ENCODE data around the gene RAC3. TPM values are rescaled to one million over a fixed set of nuclear protein-coding genes. Genes with fewer than 3 reads are reported as not detected.
A peak's percentile ranks its signal among the peaks of the same experiment; 100 is the strongest.

The RAC3 gene
- total and polyA plus RNA-seq, 8 donors = 0.97 to 12.6 (median 2.5) TPM

GRCh38 chr17:82029990-82030469 is 1.4 kb upstream of the RAC3 start:
- no peaks in the 10 kb centered on the region for H3K36me3 ChIP-seq
- H3K4me1 ChIP-seq = peaks cover 4 to 5% (median 4%) of the 10 kb centered on the region in 3 donors
- H3K4me3 ChIP-seq = no peak overlapping the region
- ATAC-seq (peak in 3 of 4 donors; percentile 2 to 20 (median 13)), DNase-seq (no peak), FAIRE-seq (no peak)
- 60 to 66% methylated on average over 26 to 31 of the region's 31 CpGs for WGBS, 2 donors
- H3K9me3 ChIP-seq = no peaks in the 10 kb centered on the region
- no peak for TF ChIP-seq CTCF (IDR thresholded peaks at IDR 0.05)
- intact Hi-C loops (cut with DNase I) = loop anchor here (5.0 to 10.0 kb wide), 2 partner anchors 125 to 127 kb away; no protein-coding TSS in a partner anchor
- no peaks in the 10 kb centered on the region for H3K27me3 ChIP-seq
- no peak overlapping the region for H3K27ac ChIP-seq

GRCh38 chr17:82030470-82031302 is 792 bp upstream of the RAC3 start:
- peak overlapping the region; percentile 15 to 58 (median 32) for H3K4me3 ChIP-seq

GRCh38 chr17:82031885-82032627 is 578 bp downstream of the RAC3 start:
- FAIRE-seq (no peak), ATAC-seq (peak; percentile 30 to 65 (median 50)), DNase-seq (peak in 3 of 6 donors; percentile 61 to 82 (median 79))
- Histone ChIP-seq H3K27me3 (no peaks in the 10 kb centered on the region), H3K4me3 (peak overlapping the region in 3 of 4 donors; percentile 12 to 46 (median 42)), H3K4me1 (peaks cover 4 to 13% (median 5%) of the 10 kb centered on the region in 3 donors), H3K27ac (no peak overlapping the region), H3K36me3 (no peaks in the 10 kb centered on the region), H3K9me3 (no peaks in the 10 kb centered on the region)
- intact Hi-C loops (cut with DNase I) = no loop called here
- no peak for TF ChIP-seq CTCF (IDR thresholded peaks at IDR 0.05)
- 11 to 20% methylated on average over 27 to 59 of the region's 59 CpGs for WGBS, 2 donors

More at GRCh38 chr17:82030470-82031302, 792 bp upstream of the RAC3 start:
- DNase-seq (peak; percentile 73 to 96 (median 90)), ATAC-seq (peak; percentile 85 to 94 (median 92)), FAIRE-seq (no peak)
- H3K9me3 ChIP-seq = no peaks in the 10 kb centered on the region
- intact Hi-C loops (cut with DNase I) = no loop called here
- TF ChIP-seq CTCF (IDR thresholded peaks at IDR 0.05) = peak; percentile 87 to 95 (median 92)
- 1 to 3% methylated on average over 61 to 94 of the region's 94 CpGs for WGBS, 2 donors
- no peak overlapping the region for H3K27ac ChIP-seq
- H3K27me3 ChIP-seq = no peaks in the 10 kb centered on the region
- peaks cover 4 to 5% (median 4%) of the 10 kb centered on the region in 3 donors for H3K4me1 ChIP-seq
- H3K36me3 ChIP-seq = no peaks in the 10 kb centered on the region

- FAIRE-seq (no peak), ATAC-seq (no peak), DNase-seq (no peak)
- no peaks in the 10 kb centered on the region for H3K9me3 ChIP-seq
- intact Hi-C loops (cut with DNase I) = no loop called here
- WGBS, 2 donors = 86 to 95% methylated on average over 35 to 38 of the region's 38 CpGs
- no peaks in the 10 kb centered on the region for H3K36me3 ChIP-seq
- no peak overlapping the region for H3K27ac ChIP-seq
- peaks cover 4 to 13% (median 5%) of the 10 kb centered on the region in 3 donors for H3K4me1 ChIP-seq
- no peak for TF ChIP-seq CTCF (IDR thresholded peaks at IDR 0.05)
- H3K4me3 ChIP-seq = no peak overlapping the region
- no peaks in the 10 kb centered on the region for H3K27me3 ChIP-seq
Measured at GRCh38 chr17:82033359-82034085, 2.0 kb downstream of the RAC3 start.

Measured in pancreas (tissue), 10 donors.